Activated gamma-delta T cell treated with Interleukin-2 at 50 U/mL for 16 hours (primary cell): Measurements from ENCODE around the gene PTPRN2.

Experiments
- DNase-seq: peaks from one replicate; pipeline ENCODE4 v3.0.0-alpha.2; 2020

The PTPRN2 gene

GRCh38 chr7:157830331-157830730, 757.3 kb downstream of the PTPRN2 start:
- DNase-seq, result no peak

- DNase-seq, result no peak
Observed at GRCh38 chr7:157829491-157829890, 758.1 kb downstream of the PTPRN2 start.

- DNase-seq, result no peak
Observed at GRCh38 chr7:157828881-157829280, 758.7 kb downstream of the PTPRN2 start.

GRCh38 chr7:157828190-157828589, 759.4 kb downstream of the PTPRN2 start:
- no peak for DNase-seq

- DNase-seq, result no peak
Observed at GRCh38 chr7:157827863-157828160, 759.8 kb downstream of the PTPRN2 start.

- DNase-seq, result no peak
Observed at GRCh38 chr7:157827045-157827862, 760.4 kb downstream of the PTPRN2 start.

- DNase-seq, result no peak
Observed at GRCh38 chr7:157826566-157826965, 761.1 kb downstream of the PTPRN2 start.

- DNase-seq, result no peak
Observed at GRCh38 chr7:157825325-157825724, 762.3 kb downstream of the PTPRN2 start.

- no peak for DNase-seq
Observed at GRCh38 chr7:157824819-157825121, 762.9 kb downstream of the PTPRN2 start.

GRCh38 chr7:157824011-157824818, 763.4 kb downstream of the PTPRN2 start:
- DNase-seq, result no peak

- no peak for DNase-seq
Observed at GRCh38 chr7:157822688-157823031, 765.0 kb downstream of the PTPRN2 start.

- no peak for DNase-seq
Observed at GRCh38 chr7:157821959-157822687, 765.5 kb downstream of the PTPRN2 start.

GRCh38 chr7:157820796-157821195, 766.8 kb downstream of the PTPRN2 start:
- no peak for DNase-seq

GRCh38 chr7:157819455-157819807, 768.2 kb downstream of the PTPRN2 start:
- DNase-seq, result no peak

GRCh38 chr7:157818701-157819454, 768.7 kb downstream of the PTPRN2 start:
- DNase-seq, result no peak

GRCh38 chr7:157817944-157818700, 769.5 kb downstream of the PTPRN2 start:
- no peak for DNase-seq

GRCh38 chr7:157817433-157817832, 770.2 kb downstream of the PTPRN2 start:
- no peak for DNase-seq

GRCh38 chr7:157816526-157817250, 770.9 kb downstream of the PTPRN2 start:
- no peak for DNase-seq

- DNase-seq, result no peak
Observed at GRCh38 chr7:157816086-157816485, 771.5 kb downstream of the PTPRN2 start.

- DNase-seq, result no peak
Observed at GRCh38 chr7:157815706-157816022, 772.0 kb downstream of the PTPRN2 start.

- DNase-seq, result no peak
Observed at GRCh38 chr7:157814931-157815705, 772.5 kb downstream of the PTPRN2 start.
